ENCODE measurements around the gene CSRNP3. TPM values are rescaled to one million over a fixed set of nuclear protein-coding genes. Genes with fewer than 3 reads are reported as not detected.
"Not testable (repeated sequence)": the region's sequence is repeated elsewhere in the genome, so short reads cannot be mapped to it uniquely, and the experiment has no call there.

Gene CSRNP3
- total RNA-seq, 1 donor from 2014 or later: 4.0 TPM

GRCh38 chr2:165584126-165584654 is 114.7 kb downstream of the CSRNP3 start:
- Histone ChIP-seq H3K9me3 (replicated peaks) (no peaks in the 10 kb centered on the region), H3K4me1 (peaks cover 10% of the 10 kb centered on the region), H3K27me3 (ENCODE audit: low read depth) (no peaks in the 10 kb centered on the region), H3K4me3 (no peak overlapping the region), H3K36me3 (no peaks in the 10 kb centered on the region), H3K27ac (replicated peaks) (no peak overlapping the region)
- intact Hi-C loops (cut with micrococcal nuclease): no loop called here
- no peak for TF ChIP-seq CTCF (IDR thresholded peaks at IDR 0.05; ENCODE audit: borderline replicate concordance)
- DNase-seq: no peak

DNA sequence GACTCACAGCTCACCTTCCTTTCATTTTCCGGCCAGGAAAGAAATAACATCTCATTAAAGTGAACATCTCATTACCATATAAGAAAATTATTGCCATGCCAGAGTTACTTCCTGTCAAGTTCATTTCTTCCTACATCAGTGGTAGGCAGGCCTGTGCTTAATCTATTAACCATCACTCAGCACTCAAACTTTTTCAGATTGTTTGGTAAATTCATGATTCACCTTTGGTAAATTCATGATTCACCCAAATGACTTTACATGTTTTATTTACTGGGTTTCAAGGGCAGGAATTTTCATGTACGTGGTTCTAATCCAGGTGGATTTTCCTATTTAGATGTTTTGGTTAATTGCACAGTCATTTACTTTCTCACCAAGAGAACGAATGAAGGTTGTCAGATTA is 116.5 kb downstream of the CSRNP3 start:
- no peak for TF ChIP-seq CTCF (IDR thresholded peaks at IDR 0.05; ENCODE audit: borderline replicate concordance)
- Histone ChIP-seq H3K27me3 (ENCODE audit: low read depth) (no peaks in the 10 kb centered on the region), H3K9me3 (replicated peaks) (no peaks in the 10 kb centered on the region), H3K4me3 (no peak overlapping the region), H3K36me3 (no peaks in the 10 kb centered on the region), H3K4me1 (peaks cover 10% of the 10 kb centered on the region), H3K27ac (replicated peaks) (no peak overlapping the region)
- intact Hi-C loops (cut with micrococcal nuclease): no loop called here
- no peak for DNase-seq

GRCh38 chr2:165587335-165587938 is 117.9 kb downstream of the CSRNP3 start:
- DNase-seq: no peak
- Histone ChIP-seq H3K27ac (replicated peaks) (no peak overlapping the region), H3K36me3 (no peaks in the 10 kb centered on the region), H3K4me1 (peaks cover 8% of the 10 kb centered on the region), H3K9me3 (replicated peaks) (no peaks in the 10 kb centered on the region), H3K27me3 (ENCODE audit: low read depth) (no peaks in the 10 kb centered on the region), H3K4me3 (no peak overlapping the region)
- intact Hi-C loops (cut with micrococcal nuclease): no loop called here
- no peak for TF ChIP-seq CTCF (IDR thresholded peaks at IDR 0.05; ENCODE audit: borderline replicate concordance)

DNA sequence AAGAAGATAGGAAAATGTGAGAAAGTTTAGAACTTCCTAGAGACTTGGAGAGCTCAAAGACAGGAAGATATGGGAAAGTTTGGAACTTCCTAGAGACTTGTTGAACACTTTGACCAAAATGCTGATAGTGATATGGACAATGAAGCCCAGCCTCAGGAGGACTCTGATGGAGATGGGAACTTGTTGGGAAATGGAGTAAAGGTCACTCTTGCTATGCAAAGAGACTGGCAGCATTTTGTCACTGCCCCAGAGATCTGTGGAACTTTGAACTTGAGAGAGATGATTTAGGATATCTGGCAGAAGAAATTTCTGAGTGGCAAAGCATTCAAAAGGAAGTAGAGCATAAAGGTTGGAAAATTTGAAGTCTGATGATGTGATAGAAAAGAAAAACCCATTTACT is 121.5 kb downstream of the CSRNP3 start:
- H3K36me3 ChIP-seq; H3K4me1 ChIP-seq; H3K9me3 ChIP-seq (replicated peaks); DNase-seq; H3K4me3 ChIP-seq; H3K27ac ChIP-seq (replicated peaks); intact Hi-C loops (cut with micrococcal nuclease); H3K27me3 ChIP-seq (ENCODE audit: low read depth): not testable (repeated sequence)

DNA sequence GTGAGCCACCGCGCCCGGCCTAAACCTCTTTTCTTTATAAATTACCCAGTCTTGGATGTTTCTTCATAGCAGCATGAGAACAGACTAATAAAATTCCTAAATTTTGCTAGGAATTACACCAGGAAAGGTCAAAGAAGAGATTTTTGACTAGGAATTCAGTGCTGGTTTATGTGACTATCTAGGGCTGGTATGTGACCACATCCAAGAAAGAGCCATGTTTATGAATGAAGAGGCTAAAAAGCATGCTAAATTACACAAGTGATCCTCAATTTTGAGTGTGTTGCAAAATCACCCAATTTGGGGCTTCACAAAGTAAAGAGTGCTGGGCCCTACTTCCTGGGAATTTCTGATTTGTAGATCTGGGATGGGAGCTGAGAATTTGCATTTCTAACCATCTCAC is 123.6 kb downstream of the CSRNP3 start:
- intact Hi-C loops (cut with micrococcal nuclease): no loop called here

More for the DNA sequence above, 123.6 kb downstream of the CSRNP3 start:
- Histone ChIP-seq H3K36me3 (peaks cover 9% of the 10 kb centered on the region), H3K27me3 (ENCODE audit: low read depth) (no peaks in the 10 kb centered on the region), H3K4me3 (no peak overlapping the region), H3K9me3 (replicated peaks) (no peaks in the 10 kb centered on the region), H3K4me1 (no peaks in the 10 kb centered on the region), H3K27ac (replicated peaks) (no peak overlapping the region)
- TF ChIP-seq CTCF (IDR thresholded peaks at IDR 0.05; ENCODE audit: borderline replicate concordance): no peak
- DNase-seq: no peak
